Hypothalamus (tissue), 51 donors: ENCODE measurements around the gene COL2A1.
"Not testable (repeated sequence)": the region's sequence is repeated elsewhere in the genome, so short reads cannot be mapped to it uniquely, and the experiment has no call there.

Source experiments
- DNase-seq, 51 donors: peaks; one replicate each; lab custom pipeline; 2025; lab: John Stamatoyannopoulos, UW

Gene COL2A1

DNA sequence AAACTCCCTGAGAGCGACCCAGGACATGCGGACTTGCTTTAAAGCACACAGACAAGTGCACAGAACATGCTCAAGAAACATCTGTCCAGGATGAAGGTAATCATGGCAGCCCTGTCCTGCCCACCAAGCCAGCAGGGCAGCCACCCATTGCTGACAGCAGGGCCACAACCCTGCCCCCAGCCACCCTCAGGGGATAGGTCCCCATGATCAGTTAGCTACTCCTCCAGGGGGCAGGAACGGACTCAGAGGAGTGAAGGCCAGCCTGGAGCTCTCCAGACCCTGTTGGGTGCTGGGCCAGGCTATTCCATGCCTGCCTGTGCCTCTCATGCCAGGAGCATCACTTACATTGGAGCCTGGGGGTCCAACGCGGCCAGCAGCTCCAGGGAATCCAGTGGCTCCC is 25.1 kb downstream of the COL2A1 start:
- DNase-seq: no peak

DNA sequence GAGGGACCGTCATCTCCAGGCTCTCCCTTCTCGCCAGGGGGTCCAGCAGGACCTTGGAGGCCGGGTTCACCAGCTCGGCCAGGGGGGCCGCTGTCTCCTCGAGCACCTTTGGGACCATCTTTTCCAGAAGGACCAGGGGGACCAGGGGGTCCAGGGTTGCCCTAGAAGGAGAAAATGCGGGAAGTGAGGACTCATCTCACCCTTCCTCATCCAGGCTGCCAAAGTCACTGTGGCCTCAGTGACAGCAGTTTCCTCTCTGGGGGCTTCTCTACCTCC is 25.7 kb downstream of the COL2A1 start:
- DNase-seq: no peak

DNA sequence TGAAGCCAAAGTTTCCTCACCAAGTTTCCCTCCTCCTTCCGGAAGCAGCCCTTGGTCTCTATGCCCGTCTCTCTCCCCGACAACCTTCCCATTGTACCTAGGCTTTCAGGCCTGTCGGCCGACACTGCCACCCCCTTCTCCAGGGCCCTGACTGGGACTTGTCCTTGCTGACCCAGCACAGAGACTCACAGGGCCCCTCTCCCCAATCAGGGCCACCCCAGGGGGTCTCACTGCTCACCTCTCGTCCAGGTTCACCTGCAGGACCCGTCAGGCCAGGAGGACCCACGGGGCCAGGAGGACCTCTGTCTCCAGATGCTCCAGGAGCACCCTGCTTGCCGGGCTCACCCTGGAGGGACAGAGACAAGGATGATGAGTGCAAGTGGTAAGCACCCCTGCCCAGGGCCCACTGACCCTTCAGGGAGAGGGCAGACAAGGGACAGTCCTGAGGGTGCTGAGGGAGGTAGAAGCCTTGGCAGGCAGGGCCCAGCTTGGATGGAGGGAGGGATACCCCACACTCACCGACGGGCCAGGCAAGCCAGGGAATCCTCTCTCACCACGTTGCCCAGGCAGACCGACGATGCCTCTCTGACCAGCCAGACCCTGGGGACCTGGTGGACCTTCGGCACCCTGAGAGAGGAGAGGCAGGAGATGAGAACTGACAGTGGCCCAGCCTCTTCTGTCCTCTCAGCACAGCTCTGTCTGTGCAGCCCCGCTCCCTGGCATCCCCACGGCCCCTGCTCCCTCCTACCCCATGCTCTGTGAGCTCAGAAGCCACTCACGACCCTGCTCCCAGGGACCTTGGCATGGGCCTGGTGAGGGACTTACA is 26.3 kb downstream of the COL2A1 start:
- DNase-seq: no peak

DNA sequence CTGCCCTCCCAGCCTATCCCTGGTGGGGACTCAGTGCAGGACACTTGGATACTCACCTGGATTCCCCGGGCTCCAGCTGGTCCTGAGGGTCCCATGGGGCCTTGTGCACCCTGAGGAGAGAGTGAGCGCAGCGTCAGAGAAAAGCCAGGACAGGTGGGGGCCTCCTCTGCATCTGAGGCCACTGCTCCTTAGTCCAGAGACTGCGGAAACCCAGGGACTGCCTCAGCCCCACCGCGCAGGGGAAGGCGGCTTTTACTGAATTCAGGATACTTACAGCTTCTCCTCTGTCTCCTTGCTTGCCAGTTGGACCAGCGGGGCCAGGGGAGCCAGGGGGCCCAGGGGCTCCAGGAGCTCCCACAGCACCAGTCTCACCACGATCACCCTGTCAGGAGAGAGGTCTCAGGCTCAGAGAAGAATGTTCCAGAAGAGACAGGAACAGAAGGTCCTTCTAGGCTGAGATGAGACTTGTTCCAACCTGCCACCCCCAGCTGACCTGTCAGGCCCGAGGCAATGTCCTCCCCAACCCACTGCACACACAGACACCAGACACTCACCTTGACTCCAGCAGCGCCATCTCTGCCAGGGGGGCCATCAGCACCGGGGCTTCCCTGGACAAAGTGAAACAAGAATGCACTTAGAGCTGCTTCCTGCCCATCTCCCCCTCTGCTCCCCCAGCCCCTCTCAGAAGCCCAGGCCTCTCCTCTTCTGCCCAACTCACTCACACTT is 27.1 kb downstream of the COL2A1 start:
- no peak for DNase-seq

DNA sequence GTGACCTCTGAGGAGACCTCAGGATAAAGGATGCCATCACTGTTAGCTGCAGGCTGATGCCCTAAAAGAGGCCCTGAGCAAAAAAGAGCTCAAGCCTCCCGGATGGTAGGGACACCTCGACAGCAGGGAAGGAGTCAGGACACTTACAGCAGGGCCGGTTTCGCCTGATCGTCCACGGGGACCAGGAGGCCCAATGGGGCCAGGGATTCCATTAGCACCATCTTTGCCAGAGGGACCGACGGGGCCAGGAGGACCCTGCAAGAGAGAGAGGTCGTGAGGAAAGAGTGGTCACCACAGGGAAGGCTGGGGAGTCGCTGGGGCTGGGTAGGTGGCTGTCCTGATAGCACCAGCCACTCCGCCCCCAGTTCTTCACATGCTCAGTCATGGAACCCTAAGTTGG is 28.5 kb downstream of the COL2A1 start:
- no peak for DNase-seq

DNA sequence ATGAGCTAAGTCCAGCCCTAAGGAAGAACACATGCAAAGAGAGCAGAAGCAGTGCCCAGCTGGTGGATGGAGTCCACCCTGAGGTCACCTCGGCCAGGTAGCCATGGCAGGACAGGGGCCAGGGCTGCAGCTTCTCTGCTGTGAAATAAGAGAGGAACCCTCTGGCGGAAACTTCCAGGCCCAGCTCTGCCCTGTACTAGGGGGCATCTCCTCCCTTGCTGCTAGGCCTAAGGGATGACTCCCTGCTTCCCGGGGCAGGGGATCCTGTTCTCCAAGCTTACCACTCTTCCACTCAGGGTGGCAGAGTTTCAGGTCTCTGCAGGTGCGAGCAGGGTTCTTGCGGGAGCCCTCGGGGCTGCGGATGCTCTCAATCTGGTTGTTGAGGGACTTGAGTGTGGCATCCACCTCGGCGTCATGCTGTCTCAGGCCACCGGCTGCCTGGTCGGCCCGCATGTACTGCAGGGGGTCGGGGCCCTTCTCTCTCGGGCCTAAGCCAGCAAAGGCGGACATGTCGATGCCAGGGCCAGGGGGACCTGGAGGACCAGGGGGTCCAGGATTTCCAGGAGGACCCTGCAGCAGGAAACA is 29.1 kb downstream of the COL2A1 start:
- no peak for DNase-seq

DNA sequence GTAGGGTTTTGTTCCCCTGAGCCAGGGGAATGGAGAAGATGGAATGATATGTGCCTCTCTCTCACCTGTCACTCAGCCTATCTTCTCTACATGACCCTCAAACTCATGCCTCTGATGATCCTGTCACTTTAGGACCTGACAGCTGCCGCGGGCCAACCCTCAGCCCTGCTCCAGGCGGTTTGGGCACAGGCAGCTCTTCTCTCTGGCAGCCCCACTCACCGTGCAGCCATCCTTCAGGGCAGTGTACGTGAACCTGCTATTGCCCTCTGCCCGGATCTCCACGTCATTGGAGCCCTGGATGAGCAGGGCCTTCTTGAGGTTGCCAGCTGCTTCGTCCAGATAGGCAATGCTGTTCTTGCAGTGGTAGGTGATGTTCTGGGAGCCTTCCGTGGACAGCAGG is 30.4 kb downstream of the COL2A1 start:
- DNase-seq: no peak

DNA sequence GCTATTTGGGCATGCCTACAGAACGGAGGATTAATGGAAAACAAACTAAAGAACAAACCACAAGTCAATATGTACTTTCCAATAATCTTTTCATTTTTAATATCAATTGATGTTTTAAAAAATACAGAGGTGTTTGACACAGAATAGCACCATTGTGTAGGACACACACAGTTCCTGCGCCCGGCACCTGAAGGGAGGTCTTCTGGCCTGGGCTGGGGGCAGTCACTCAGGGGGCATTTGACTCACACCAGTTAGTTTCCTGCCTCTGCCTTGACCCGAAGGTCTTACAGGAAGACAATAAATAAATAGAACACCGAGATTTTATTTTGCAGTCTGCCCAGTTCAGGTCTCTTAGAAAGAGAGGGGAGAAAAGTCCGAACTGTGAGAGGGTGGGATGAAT is 31.4 kb downstream of the COL2A1 start:
- DNase-seq: no peak

DNA sequence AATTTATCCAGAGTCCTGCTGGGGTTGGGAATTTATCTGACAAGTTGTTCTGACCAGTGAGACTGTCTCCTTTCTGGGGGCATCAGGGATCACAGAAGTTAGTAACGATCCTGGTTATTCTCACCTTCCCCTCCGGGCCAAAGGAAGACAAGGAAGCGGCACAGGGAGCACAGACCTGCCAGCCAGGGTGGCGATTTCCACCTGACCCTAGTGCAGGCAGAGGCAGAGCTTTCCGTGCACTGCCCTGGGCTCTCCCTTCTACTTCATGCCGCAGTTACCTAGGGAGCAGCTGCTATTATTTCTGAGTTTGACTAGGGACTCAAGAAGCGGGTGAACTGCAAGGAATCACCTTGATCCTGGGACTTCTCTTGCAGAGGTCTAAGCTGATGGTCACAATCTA is 33.4 kb downstream of the COL2A1 start:
- DNase-seq: no peak

DNA sequence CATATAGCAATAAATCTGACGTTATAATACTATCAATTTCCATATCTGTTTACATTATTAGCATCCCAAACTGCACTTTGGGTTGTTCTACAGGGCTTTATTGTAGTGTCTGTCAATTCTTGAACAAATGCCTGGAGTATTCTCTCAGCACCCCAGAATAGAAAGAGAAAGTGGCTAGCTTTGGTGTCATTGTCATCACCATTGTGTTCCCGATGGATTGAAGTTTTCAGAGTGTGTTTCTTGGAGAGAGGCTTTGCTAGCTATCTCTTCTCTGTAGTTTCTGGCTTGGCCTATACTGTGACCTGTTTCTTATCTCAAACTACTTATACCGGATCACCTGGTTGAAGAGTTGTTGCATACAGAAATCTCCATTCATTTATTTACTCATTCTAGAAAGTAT is 34.4 kb downstream of the COL2A1 start:
- no peak for DNase-seq

DNA sequence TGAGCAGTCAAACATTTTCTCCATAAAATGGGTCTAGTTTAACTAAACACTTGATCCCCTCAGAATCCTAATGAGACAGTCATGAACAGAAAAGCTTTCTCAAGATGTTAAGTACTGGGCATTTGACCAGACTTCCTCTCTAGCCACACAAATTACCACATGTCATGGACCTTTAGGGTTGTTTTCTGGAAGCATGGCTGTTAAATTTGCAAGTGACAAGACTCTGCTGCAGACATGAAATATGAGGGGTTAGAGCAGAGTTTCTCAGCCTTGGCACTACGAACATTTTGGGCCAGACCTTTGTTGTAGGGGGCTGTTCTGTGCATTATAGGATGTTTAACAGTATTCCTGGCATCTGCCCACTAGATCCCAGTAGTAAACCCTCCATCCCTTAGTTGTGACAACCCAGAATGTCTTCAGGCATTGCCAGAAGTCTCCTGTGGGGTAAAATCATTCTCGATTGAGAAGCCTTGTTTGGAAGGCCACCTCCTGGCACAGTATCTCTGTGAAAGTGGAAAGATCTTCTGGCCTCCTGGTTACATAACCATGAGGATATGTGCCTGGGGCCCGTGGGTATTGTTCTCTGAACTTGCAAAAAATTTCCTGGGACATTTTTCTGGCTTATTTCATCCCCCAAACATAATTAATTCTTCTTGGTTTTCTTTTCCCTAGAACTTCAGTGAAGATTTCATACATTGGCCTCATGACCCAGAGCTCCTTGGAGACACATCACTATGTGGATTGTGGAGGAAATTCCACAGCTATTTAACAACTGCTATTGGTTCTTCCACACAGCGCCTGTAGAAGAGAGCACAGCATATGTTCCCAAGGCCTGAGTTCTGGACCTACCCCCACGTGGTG is 36.6 kb downstream of the COL2A1 start:
- DNase-seq: no peak

DNA sequence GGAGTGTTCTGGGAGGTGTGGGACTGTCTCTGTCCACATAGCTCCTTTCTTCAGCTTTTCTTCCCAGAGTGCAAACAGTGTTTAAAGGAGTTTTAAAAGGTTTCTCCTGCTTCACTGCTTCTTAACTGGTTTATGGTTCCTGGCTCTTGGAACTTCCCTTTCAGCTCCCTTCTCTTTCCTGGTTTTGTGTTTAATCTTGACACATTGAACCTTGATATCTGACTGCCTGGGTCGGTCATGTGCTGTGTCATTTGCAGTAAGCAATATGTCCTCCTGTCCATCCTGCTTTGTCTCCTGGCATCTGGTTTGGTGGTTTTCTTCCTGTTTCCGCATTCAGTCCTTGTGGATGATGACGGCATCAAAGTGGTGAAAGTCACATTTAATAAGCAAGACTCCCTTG is 38.7 kb downstream of the COL2A1 start:
- DNase-seq: no peak

DNA sequence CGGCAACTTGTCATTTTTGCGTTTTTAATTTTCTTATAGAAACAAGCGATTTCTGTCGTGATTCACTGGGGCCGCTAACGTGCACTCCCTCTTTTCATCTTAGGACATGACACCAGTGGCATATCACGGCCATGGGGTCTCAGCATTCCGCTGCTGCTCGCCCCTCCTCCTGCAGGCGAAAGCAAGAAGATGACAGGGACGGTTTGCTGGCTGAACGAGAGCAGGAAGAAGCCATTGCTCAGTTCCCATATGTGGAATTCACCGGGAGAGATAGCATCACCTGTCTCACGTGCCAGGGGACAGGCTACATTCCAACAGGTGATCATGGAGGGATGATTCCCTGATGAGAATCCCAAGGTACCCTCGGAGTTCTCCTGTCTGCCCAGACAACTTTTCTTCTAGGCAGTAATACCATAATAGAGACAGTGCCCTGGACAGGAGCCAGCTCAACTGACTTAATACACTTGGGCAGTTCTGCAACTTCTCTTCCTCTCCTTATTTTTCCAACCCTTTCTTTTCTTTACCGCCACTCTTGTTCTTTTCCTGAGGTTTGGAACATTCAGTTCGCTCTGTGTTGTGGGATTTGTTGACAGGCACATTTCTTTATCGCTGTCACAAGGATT is 40.1 kb downstream of the COL2A1 start:
- peak in 3 of 51 donors; percentile 9 to 22 (median 16) for DNase-seq

DNA sequence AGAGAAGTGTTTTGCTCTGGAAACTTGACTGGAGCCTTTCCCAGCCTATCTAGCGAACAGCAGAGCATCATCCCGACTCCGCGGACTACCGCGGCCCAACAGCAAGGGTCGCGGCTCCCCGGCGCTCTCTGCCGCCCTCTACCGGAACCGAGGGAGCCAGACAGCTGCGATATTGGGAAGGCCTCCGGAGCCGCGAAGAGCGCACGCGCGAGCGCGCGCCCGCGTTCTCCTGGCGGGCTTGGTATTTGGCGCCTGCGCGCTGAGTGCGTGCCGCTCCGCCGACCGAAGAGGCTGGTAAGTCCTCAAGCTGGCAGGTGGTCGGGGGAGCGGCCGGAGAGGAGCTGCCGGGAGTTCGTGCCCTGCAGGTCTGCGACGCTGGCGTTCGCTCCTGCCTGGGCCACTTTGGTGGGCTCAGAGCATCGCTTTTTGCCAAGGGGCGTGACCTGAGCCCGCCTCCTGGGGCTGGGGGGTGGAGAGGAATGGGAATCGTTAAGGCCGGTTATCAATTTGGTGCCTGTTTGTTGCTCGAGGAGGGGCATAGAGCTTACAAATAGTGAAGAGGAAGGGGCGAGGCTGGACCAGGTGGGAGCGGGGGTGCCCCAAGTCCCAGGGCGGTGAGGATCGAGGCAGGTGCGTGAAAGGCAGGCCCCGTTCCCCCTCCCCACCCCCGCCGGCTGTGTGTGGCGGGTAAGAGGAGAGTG is 40.8 kb downstream of the COL2A1 start, which contains the start of gene TMEM106C:
Gene TMEM106C, plus strand, starts transcription at position 257 of the 701 bp plus-strand sequence. CDS start 641 bp downstream, outside the sequence.
- DNase-seq: peak; percentile 16 to 92 (median 79)

DNA sequence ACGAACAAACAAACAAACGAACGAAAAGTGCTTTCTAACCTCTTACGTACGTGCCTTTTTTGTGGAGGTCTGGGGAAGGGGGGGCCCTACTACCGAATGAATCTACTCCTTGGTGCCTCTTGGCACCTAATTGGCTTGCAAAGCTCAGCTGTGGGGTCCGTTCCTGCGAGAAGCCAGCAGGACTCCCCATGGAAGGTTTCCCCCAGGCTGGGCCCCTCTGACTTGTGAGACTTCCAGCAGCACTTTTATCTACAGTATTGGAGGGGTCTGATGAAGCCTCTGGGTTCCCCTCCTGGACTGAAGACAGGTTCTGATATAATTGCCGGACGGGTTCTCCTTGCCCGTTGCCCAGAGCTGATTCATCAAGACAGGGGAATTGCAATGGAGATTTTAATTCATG is 42.1 kb downstream of the COL2A1 start:
- DNase-seq: no peak

DNA sequence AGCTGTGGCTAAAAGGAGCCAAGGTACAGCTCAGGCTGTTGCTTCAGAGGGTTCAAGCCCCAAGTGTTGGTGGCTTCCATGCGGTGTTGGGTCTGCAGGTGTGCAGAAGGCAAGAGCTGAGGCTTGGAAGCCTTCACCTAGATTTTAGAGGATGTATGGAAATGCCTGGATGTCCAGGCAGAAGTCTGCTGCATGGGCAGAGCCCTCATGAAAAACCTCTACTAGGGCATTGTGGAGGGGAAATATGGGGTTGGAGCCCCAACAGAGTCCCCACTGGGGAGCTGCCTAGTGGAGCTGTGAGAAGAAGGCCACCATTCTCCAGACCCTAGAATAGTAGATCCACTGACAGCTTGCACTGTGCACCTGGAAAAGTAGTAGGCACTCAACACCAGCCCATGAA is 46.6 kb downstream of the COL2A1 start:
- DNase-seq: not testable (repeated sequence)

DNA sequence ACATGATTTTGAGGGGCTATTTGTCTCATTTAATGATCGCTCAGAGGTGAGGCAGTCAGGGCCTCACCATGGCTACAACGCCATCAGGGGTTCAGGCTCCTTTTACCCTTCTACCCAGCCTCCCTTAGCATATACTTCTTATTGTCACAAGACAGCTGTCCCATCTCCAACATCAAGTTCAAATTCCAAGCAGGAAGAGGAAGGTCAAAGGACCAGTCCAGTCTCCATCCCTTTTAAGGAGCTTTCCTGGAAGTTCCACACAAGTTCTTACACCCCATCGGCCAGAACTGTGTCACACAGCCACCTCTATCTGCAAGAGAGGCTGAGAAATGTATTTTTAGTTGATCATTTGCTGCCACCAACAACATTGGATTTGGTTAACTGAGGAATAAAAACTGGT is 49.2 kb downstream of the COL2A1 start:
- no peak for DNase-seq

DNA sequence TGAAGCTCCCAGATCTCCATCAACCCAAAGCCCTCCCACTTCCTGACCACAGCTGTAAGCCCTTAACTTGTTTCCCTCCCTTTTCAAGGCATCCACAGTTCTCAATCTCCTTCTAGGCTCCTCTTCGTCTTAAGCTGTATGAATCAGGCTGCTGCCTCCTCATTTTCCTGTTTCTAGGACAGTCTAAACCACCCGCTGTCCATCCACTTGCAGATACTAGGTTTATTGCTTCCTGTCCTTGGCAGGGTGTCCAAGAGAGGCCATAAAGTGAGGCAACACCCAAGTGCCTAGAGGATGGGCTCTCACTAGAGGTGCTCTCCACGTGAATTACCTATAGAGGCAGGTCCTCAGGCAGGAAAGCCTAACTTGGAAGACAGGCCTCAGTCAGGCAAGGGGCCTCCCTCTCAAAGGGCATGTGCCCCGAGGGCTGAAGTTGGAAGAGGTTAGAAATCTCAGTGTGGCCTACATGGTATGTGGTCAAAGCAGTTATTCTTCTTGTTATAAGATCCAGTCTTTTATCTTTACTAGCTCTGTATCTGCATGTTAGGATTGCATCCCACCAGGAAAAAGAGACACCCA is 49.7 kb downstream of the COL2A1 start:
- no peak for DNase-seq

DNA sequence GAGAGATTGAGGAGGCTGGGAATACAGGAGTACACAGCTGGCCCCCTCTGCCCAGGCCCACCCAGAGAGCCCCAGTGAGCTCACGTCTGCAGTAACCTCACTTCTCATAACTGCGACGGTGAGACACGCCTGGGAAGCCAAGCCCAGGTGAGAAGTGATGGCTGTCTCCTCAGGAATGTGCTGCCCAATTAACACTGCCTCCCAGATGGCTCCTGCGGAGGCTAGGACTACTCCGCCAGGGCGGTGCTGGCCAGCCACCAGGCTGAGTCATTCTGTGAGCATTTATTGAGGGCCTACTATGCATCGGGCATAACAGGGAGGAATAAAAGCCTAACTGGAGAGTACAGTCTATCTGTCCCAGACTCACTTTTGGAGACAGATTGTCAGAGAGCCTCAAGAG is 50.2 kb downstream of the COL2A1 start:
- no peak for DNase-seq
